Measurements from ENCODE around the gene PLEKHA3. TPM values are rescaled to one million over a fixed set of nuclear protein-coding genes. Genes with fewer than 3 reads are reported as not detected.

The PLEKHA3 gene
- polyA plus RNA-seq, 1 donor: 13.4 TPM

DNA sequence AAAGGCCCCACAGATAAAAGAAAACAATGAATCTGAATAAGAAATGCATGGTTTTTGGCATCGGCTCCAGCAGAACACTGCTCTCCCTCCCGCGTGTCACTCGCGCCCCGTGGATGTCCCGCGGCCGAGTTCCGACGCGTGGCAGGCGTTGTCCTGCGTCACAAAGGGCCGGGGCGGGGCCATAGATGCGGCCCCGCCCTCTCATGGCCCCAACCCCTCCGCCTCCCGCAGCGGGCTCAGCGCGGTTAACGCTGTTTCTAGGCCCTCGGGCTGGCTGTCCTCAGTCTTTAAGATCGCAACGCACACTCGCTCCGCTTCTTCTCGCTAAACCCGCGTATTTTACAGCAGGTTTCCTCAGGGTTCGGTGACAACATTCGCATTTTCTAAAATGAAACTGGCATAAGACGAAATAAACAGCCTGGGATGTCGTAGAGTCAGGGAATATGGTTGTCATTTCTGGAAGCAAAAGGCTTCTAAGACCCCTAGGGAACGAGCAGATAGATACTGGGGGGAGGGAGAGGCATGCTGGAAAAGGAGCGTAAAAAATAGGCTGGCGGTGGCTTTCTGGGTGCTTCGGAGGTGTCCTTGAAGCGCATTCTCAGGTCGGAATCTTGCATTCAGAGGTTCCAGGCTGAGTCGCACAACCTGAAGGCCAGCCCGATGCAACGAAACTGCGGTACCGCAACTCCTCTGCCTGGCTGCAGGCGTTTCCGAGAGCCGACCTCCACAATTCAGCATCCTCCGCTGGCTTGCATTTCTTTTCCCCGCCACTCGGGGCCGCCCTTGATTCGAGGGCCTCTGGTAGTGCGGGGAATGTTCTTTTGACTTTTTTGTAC lies 1.6 kb upstream of the PLEKHA3 start, which contains the start of gene FKBP7:
Gene FKBP7 (minus strand): TSS at position 162 of the 836 bp plus-strand sequence. CDS start 101 bp downstream, at position 61.
- DNase-seq (ENCODE audit: low read depth): peak; percentile 72

GRCh38 chr2:178479275-178479616 lies 1.0 kb upstream of the PLEKHA3 start:
- no peak for DNase-seq (ENCODE audit: low read depth)

DNA sequence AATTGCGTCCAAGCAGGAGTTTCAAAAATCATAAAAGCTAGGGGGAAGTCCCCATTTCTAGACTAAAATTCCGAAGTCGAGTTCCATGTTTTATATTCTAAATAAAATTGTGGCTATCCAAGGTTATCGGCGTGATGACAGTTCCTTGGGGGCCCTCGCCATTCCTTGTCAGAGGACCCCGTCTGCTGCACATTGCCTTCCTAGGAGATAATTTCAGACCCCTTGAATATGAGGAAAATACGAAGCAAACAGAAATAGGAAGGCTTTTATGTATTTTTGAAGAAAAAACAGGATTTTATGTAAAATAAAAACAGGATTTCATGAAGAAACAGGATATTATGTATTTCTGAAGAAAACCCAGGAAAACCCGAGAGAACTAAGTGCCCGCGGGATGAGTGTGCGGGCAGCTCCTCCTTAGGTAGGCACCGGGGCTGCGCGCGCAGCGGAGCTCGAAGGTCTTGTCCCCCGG lies 465 bp upstream of the PLEKHA3 start:
- no peak for DNase-seq (ENCODE audit: low read depth)

GRCh38 chr2:178482437-178482836 lies 2.2 kb downstream of the PLEKHA3 start:
- DNase-seq (ENCODE audit: low read depth): no peak

GRCh38 chr2:178484245-178485041 lies 4.2 kb downstream of the PLEKHA3 start:
- DNase-seq (ENCODE audit: low read depth): no peak

DNA sequence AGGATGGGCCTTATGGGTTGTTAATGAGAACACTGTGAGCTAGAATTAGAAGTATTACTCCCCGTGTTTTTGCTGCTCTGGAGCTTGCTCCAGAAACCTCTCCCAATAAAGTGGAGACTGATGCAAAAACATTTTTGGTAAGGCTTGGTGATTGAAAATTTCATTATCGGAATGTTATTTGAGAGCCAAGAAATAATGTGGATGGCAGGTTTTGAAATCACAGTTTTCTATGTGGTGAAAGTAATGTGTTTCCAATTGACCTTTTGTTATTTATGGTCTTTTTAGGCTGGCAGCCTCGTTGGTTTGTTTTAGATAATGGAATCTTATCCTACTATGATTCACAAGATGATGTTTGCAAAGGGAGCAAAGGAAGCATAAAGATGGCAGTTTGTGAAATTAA lies 5.1 kb downstream of the PLEKHA3 start:
- DNase-seq (ENCODE audit: low read depth): no peak

GRCh38 chr2:178491612-178492011 lies 11.4 kb downstream of the PLEKHA3 start:
- DNase-seq (ENCODE audit: low read depth): no peak

DNA sequence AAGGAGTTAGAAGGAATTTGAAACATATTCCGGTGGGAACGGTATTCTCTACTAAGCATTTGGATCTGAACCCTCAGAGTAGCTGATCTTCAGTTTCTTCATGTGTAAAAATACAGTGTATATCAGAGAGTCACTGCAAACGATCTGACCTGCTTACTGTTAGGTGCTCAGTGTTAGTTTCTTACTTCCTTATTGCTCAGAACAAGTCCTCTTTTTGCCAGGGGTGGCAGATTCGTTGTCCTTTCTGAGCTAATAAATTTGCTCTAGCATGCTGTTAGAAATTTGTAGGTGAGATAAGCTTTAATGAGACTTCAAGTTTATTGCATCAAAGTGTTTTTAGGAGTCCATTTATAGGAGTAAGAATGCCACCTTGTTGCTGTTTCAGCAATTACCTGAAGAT lies 15.8 kb downstream of the PLEKHA3 start:
- no peak for DNase-seq (ENCODE audit: low read depth)

DNA sequence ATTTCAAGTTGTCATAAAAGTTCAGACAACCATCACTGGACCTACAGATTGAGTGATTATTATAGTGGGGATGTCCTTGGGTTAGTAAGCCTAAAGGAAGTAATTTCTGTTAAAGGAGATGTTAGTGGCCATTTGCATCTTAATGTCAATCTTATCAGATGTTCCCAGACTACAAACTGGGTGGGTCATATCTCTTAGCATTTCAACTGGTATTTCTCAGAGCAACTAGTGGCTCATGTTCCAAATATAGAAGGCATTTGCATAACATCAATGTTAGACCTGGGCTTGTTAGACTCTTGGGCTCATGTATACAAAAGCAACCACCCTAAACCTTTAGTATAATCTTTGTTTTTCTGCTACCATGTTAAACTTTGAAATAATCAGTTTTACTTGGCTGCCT lies 17.9 kb downstream of the PLEKHA3 start:
- DNase-seq (ENCODE audit: low read depth): no peak

- no peak for DNase-seq (ENCODE audit: low read depth)
These were observed 19.4 kb downstream of the PLEKHA3 start for GRCh38 chr2:178499640-178500039.

DNA sequence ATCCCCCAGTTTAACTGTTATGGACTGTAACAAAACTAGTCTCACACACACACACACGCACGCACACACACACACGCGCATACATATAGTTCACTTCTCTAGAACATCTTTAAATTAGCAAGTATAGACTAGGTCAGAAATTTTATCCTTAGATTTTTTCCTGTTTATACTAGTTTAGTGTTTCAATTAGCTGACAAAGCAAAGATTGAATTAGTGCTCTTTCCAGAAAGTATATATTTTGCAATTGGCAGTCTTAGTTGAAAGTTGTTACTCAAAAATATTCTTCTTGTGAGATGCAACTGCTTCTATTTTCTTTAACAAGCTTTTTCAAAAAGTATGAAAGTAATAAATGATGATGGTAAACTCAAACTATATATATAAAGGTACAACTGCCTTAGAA lies 22.5 kb downstream of the PLEKHA3 start:
- DNase-seq (ENCODE audit: low read depth): no peak

DNA sequence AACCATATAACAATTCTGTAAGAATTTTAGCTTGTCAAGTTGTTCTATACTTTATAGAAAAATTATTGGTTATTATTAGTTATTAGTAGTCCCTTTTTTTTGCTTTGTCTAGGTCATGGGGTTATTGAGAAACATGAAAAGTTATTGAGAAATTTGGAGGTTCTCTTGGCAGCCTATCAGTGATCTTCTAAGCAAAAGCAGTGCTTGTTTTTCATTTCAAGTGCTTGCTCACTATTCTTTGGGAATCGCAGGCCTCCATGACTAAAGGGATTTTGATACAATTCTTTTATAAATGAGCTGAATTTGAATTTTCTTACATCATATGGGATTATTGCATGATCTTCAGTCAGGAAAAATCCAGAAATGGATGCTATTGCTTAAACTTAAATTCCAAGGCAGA lies 25.8 kb downstream of the PLEKHA3 start:
- DNase-seq (ENCODE audit: low read depth): no peak

- DNase-seq (ENCODE audit: low read depth): no peak
These were observed 26.3 kb downstream of the PLEKHA3 start for GRCh38 chr2:178506524-178506923.

DNA sequence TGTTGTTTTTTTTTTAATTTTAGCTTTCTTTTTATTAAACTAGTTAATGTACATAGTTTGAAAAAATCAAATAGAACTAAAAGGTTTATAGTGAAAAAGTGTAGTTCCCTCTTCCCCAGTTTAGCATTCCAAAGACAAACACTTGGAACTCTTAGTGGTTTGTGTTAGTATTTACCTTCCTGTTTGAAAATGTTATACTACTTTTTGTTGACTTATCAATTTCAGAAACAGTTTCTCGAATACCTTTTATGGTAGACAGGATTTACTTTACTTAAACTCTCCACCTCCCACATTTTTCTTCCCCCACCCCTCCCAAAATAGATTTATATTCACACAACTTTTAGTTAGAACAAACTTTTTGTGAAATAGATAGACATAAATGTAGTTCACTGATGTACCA lies 26.7 kb downstream of the PLEKHA3 start:
- no peak for DNase-seq (ENCODE audit: low read depth)

DNA sequence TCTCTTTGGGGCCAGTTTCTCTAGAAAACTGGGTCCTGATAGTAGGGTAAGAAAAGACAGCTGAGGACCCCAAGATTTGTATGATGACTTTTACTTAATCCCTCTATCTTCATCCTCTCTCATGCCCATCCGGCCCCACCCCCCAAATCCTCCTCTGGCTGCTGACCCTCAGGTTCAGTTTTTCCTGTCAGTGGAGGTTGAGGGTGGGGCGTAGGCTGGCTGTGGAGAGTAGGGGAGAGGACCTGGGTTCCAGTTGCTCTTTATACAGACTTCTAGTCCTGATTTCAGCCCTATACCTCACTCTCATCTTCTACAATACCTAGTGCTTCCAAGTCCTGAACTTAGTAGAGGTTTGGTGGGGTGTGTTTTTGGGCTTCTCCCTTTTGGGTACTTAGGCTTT lies 28.4 kb downstream of the PLEKHA3 start:
- no peak for DNase-seq (ENCODE audit: low read depth)

DNA sequence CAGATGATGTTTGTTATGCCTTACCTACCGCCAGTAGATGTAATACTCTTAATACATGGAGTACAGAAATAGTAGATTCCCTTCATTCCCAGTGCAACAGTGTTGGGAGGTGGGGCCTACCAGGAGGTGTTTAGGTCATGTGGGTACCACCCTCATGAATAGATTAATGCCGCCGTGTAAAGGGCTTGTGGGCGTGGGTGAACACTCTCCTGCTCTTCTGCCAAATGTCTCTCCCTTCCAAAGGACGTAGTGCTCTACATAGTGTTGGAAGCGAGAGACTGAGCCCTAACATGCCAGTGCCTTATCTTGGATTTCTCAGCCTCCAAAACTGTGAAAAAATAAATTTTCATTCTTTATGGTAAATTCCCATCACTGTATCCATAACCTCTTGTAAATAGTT lies 30.1 kb downstream of the PLEKHA3 start:
- DNase-seq (ENCODE audit: low read depth): no peak

- no peak for DNase-seq (ENCODE audit: low read depth)
These were observed 32.2 kb downstream of the PLEKHA3 start for GRCh38 chr2:178512484-178512883.

GRCh38 chr2:178513876-178514275 lies 33.6 kb downstream of the PLEKHA3 start:
- DNase-seq (ENCODE audit: low read depth): no peak

- no peak for DNase-seq (ENCODE audit: low read depth)
These were observed 34.4 kb downstream of the PLEKHA3 start for GRCh38 chr2:178514664-178515063.

GRCh38 chr2:178517496-178517895 lies 37.2 kb downstream of the PLEKHA3 start:
- DNase-seq (ENCODE audit: low read depth): no peak

DNA sequence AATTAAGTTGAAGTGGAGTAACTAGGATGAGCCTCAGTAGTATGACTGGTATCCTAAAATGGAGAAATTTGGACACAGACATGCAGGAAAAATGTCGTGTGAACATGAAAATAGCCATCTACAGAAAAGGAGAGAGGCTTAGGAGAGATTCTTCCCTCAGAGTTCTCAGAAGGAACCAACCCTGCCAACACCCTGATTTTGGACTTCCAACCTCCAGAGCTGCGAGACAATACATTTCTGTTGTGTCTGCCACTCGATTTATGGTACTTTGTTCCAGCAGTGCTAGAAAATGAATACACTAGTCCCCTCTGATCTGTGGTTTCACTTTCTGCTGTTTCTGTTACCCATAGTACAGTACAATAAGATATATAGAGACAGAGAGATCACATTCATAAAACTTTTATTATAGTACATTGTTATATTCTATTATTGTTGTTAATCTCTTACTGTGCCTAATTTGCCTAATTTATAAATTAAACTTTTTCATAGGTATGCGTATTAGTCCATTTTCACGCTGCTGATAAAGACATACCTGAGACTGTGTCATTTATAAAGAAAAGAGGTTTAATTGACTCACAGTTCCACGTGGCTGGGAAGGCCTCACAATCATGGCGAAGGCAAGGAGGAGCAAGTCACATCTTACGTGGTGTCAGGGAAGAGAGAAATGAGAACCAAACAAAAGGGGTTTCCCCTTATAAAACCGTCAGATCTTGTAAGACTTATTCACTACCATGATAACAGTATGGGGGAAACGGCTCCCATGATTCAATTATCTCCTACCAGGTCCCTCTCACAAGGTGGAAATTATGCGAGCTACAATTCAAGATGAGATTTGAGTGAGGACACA lies 41.3 kb downstream of the PLEKHA3 start:
- no peak for DNase-seq (ENCODE audit: low read depth)

Measured in forelimb muscle (tissue), 1 donor.